Measurements from ENCODE around the gene IPPK. TPM values are rescaled to one million over a fixed set of nuclear protein-coding genes. Genes with fewer than 3 reads are reported as not detected.

The IPPK gene
- total RNA-seq, 1 experiment from 2014 or later = 10.6 TPM

GRCh38 chr9:92665836-92666235 lies 4.1 kb downstream of the IPPK start:
- Histone ChIP-seq H3K27ac (ENCODE audit: low read length) (no peak overlapping the region), H3K9ac (ENCODE audit: low read length) (no peak overlapping the region), H3K9me2 (replicated peaks; ENCODE audit: low read length) (no peaks in the 10 kb centered on the region), H3K79me2 (ENCODE audit: low read length) (peaks cover 95% of the 10 kb centered on the region), H2AFZ (ENCODE audit: low read length) (no peak overlapping the region), H3K4me3 (ENCODE audit: low read length) (no peak overlapping the region), H3K4me2 (ENCODE audit: low read length) (no peak overlapping the region), H4K20me1 (ENCODE audit: low read length) (peaks cover 7% of the 10 kb centered on the region; the same call in 1 of the 2 replicates), H3K4me1 (ENCODE audit: insufficient read depth, low read length) (peaks cover 8% of the 10 kb centered on the region), H3K9me3 (ENCODE audit: low read length) (no peaks in the 10 kb centered on the region), H3K27me3 (ENCODE audit: low read length) (no peaks in the 10 kb centered on the region), H3K36me3 (ENCODE audit: low read depth, low read length) (peaks cover 4% of the 10 kb centered on the region; the same call in 1 of the 2 replicates), H3F3A (ENCODE audit: low read length, unreplicated experiment) (no peaks in the 10 kb centered on the region)
- POLR2A ChIA-PET (ENCODE audit: unreplicated experiment) = no interaction called here
- CTCF ChIA-PET = no interaction called here
- DNase-seq (no peak), ATAC-seq (no peak)
- intact Hi-C loops (cut with micrococcal nuclease) = no loop called here
- no peak for TF ChIP-seq CTCF (conservative IDR thresholded peaks at IDR 0.05; ENCODE audit: low read depth, low read length)
- TF ChIP-seq EZH2 (IDR thresholded peaks at IDR 0.05; ENCODE audit: low read length, unreplicated experiment) = no peak
- no peak for TF ChIP-seq EZH2phosphoT487 (IDR thresholded peaks at IDR 0.05; ENCODE audit: borderline replicate concordance, low read length)
- no TSS peak for BruUV-seq (replicated peaks)

- H3K9me2 ChIP-seq (replicated peaks; ENCODE audit: low read length) = no peaks in the 10 kb centered on the region
- TF ChIP-seq CTCF (conservative IDR thresholded peaks at IDR 0.05; ENCODE audit: low read depth, low read length) (no peak), EZH2 (IDR thresholded peaks at IDR 0.05; ENCODE audit: low read length, unreplicated experiment) (no peak), EZH2phosphoT487 (IDR thresholded peaks at IDR 0.05; ENCODE audit: borderline replicate concordance, low read length) (no peak)
- ATAC-seq (no peak), DNase-seq (no peak)
- no TSS peak for BruUV-seq (replicated peaks)
- H3K36me3 ChIP-seq (ENCODE audit: low read depth, low read length) = peaks cover 4% of the 10 kb centered on the region; the same call in 1 of the 2 replicates
- intact Hi-C loops (cut with micrococcal nuclease) = no loop called here
- peaks cover 7% of the 10 kb centered on the region; the same call in 1 of the 2 replicates for H4K20me1 ChIP-seq (ENCODE audit: low read length)
- POLR2A ChIA-PET (ENCODE audit: unreplicated experiment) = no interaction called here
- peaks cover 8% of the 10 kb centered on the region for H3K4me1 ChIP-seq (ENCODE audit: insufficient read depth, low read length)
- no peak overlapping the region for H3K4me2 ChIP-seq (ENCODE audit: low read length)
- H3K4me3 ChIP-seq (ENCODE audit: low read length) = no peak overlapping the region
- no peak overlapping the region for H3K27ac ChIP-seq (ENCODE audit: low read length)
- H3K9ac ChIP-seq (ENCODE audit: low read length) = no peak overlapping the region
- H3K9me3 ChIP-seq (ENCODE audit: low read length) = no peaks in the 10 kb centered on the region
- peaks cover 100% of the 10 kb centered on the region for H3K79me2 ChIP-seq (ENCODE audit: low read length)
- CTCF ChIA-PET = no interaction called here
- no peak overlapping the region for H2AFZ ChIP-seq (ENCODE audit: low read length)
- H3F3A ChIP-seq (ENCODE audit: low read length, unreplicated experiment) = no peaks in the 10 kb centered on the region
- no peaks in the 10 kb centered on the region for H3K27me3 ChIP-seq (ENCODE audit: low read length)
Measured at GRCh38 chr9:92664394-92665152, 5.4 kb downstream of the IPPK start.

GRCh38 chr9:92663951-92664350 lies 6.0 kb downstream of the IPPK start:
- no peak overlapping the region for H3K4me2 ChIP-seq (ENCODE audit: low read length)
- H3K36me3 ChIP-seq (ENCODE audit: low read depth, low read length) = peaks cover 4% of the 10 kb centered on the region; the same call in 1 of the 2 replicates
- H3K9me3 ChIP-seq (ENCODE audit: low read length) = no peaks in the 10 kb centered on the region
- H3K4me3 ChIP-seq (ENCODE audit: low read length) = no peak overlapping the region
- H4K20me1 ChIP-seq (ENCODE audit: low read length) = peaks cover 7% of the 10 kb centered on the region; the same call in 1 of the 2 replicates
- peaks cover 96% of the 10 kb centered on the region for H3K79me2 ChIP-seq (ENCODE audit: low read length)
- CTCF ChIA-PET = no interaction called here
- no peak for ATAC-seq
- H3F3A ChIP-seq (ENCODE audit: low read length, unreplicated experiment) = no peaks in the 10 kb centered on the region
- no peaks in the 10 kb centered on the region for H3K27me3 ChIP-seq (ENCODE audit: low read length)
- no TSS peak for BruUV-seq (replicated peaks)
- H3K4me1 ChIP-seq (ENCODE audit: insufficient read depth, low read length) = peaks cover 8% of the 10 kb centered on the region
- POLR2A ChIA-PET (ENCODE audit: unreplicated experiment) = no interaction called here
- TF ChIP-seq EZH2 (IDR thresholded peaks at IDR 0.05; ENCODE audit: low read length, unreplicated experiment) (no peak), CTCF (conservative IDR thresholded peaks at IDR 0.05; ENCODE audit: low read depth, low read length) (no peak), EZH2phosphoT487 (IDR thresholded peaks at IDR 0.05; ENCODE audit: borderline replicate concordance, low read length) (no peak)
- H3K27ac ChIP-seq (ENCODE audit: low read length) = no peak overlapping the region
- no peaks in the 10 kb centered on the region for H3K9me2 ChIP-seq (replicated peaks; ENCODE audit: low read length)
- no peak for DNase-seq
- H3K9ac ChIP-seq (ENCODE audit: low read length) = no peak overlapping the region
- intact Hi-C loops (cut with micrococcal nuclease) = no loop called here
- no peak overlapping the region for H2AFZ ChIP-seq (ENCODE audit: low read length)
